IgD-negative memory B cell (primary cell): ENCODE data around the gene TMEM86B. TPM values are rescaled to one million over a fixed set of nuclear protein-coding genes. Genes with fewer than 3 reads are reported as not detected.
A peak's percentile ranks its signal among the peaks of the same experiment; 100 is the strongest.
"Not testable (repeated sequence)": the region's sequence is repeated elsewhere in the genome, so short reads cannot be mapped to it uniquely, and the experiment has no call there.

ENCODE experiments used
- H3K27ac Mint-ChIP-seq, 3 donors: one replicate each; pipeline ENCODE4 v1.8.0; 2020 to 2022; ENCODE audit warnings: mild to moderate bottlenecking in 3 of 3, mixed read lengths in 3 of 3, moderate library complexity in 1 of 3
- H3K27me3 Mint-ChIP-seq: one replicate; pipeline ENCODE4 v1.8.0; 2021; ENCODE audit warnings: mixed read lengths
- H3K36me3 Mint-ChIP-seq: one replicate; pipeline ENCODE4 v1.8.0; 2020; ENCODE audit warnings: mild to moderate bottlenecking, mixed read lengths
- H3K4me1 Mint-ChIP-seq, 3 donors: one replicate each; pipeline ENCODE4 v1.8.0; 2020 to 2022; ENCODE audit warnings: mixed read lengths in 3 of 3, mild to moderate bottlenecking in 1 of 3
- H3K4me3 Mint-ChIP-seq, 4 donors: one replicate each; pipeline ENCODE4 v1.8.0; 2020 to 2022; ENCODE audit warnings: mild to moderate bottlenecking in 4 of 4, mixed read lengths in 4 of 4, moderate library complexity in 3 of 4
- H3K9me3 Mint-ChIP-seq, 3 donors: one replicate each; pipeline ENCODE4 v1.8.0; 2020 to 2021; ENCODE audit warnings: mixed read lengths in 3 of 3, mild to moderate bottlenecking in 1 of 3
- polyA plus RNA-seq: library from polyadenylated mRNA; unstranded; fragments of 300-500 nt; fragmentation: Illumina TruSeq; gene quantifications from one replicate; pipeline ENCODE4 v1.2.3, GENCODE V29; 2021

Gene TMEM86B
- polyA plus RNA-seq, 1 donor from 2014 or later = 1.4 TPM

GRCh38 chr19:55224679-55225414 is 3.7 kb downstream of the TMEM86B start:
- H3K4me1 Mint-ChIP-seq, H3K36me3 Mint-ChIP-seq, H3K27me3 Mint-ChIP-seq, H3K9me3 Mint-ChIP-seq, H3K4me3 Mint-ChIP-seq: not testable (repeated sequence)
- H3K27ac Mint-ChIP-seq = peak overlapping the region in 1 of 3 donors; percentile 43

DNA sequence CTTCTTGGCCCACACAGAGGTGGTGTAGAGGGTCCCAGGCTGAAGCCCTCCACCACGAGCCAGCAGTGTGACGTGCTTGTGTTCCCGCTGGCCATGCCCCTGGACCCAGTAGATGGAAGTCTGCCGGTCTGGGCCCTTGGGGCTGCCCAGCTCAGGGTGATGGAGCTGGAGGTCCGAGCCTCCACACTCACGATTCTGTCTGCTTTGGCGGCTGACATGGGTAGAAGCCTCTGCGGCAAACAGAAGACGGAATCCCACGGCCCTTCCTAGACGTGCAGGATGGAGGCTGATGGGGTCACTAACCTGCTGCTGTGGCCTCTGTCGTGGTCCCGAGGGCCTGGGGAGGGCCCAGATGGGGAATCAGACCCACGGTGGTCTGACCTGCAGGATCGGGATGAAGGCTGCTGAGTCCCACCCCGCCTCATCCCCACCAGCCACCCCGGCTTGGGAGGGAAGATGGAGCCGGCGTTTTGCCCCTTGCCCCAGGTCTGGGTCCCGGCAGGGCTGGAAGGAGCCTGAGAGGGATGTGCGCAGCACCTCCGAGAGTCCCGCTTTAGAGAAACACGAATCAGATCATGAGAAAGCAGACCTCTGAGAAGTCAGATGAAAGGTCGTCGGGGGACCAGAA is 4.4 kb downstream of the TMEM86B start:
- Mint-ChIP-seq H3K4me1 (peaks cover 0 to 5% (median 0%) of the 10 kb centered on the region in 3 donors), H3K27ac (peak overlapping the region in 1 of 3 donors; percentile 43), H3K36me3 (peaks cover 4% of the 10 kb centered on the region), H3K9me3 (peaks cover 0 to 9% (median 4%) of the 10 kb centered on the region in 3 donors), H3K27me3 (no peaks in the 10 kb centered on the region), H3K4me3 (no peak overlapping the region)

GRCh38 chr19:55223291-55224037 is 5.1 kb downstream of the TMEM86B start:
- peaks cover 4% of the 10 kb centered on the region for H3K36me3 Mint-ChIP-seq
- no peak overlapping the region for H3K4me3 Mint-ChIP-seq
- H3K9me3 Mint-ChIP-seq = peaks cover 0 to 9% (median 4%) of the 10 kb centered on the region in 3 donors
- H3K27ac Mint-ChIP-seq = no peak overlapping the region
- H3K4me1 Mint-ChIP-seq = peaks cover 0 to 5% (median 0%) of the 10 kb centered on the region in 3 donors
- H3K27me3 Mint-ChIP-seq = no peaks in the 10 kb centered on the region

DNA sequence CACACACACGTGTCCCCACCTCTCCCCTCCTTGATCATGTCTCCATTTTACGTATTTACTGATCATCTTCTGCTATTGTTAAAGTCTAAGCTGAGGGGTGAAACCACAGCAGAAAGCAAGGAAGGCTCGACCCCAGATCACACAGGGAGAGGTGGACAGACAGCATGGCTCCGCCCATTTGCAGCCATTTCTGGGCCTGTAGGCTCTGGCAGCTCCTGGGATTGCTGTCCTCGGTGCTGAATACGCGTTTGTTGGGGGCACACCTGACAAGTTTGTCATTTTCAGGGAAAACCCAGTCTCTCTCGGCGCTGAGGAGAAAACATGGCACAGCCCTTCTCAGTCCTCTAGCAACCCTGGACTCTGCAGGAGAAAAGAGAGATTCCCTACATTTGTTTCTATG is 8.0 kb downstream of the TMEM86B start:
- Mint-ChIP-seq H3K27me3 (peaks cover 8% of the 10 kb centered on the region), H3K9me3 (peaks cover 0 to 9% (median 4%) of the 10 kb centered on the region in 3 donors), H3K36me3 (peaks cover 2% of the 10 kb centered on the region), H3K27ac (no peak overlapping the region), H3K4me1 (peaks cover 0 to 8% (median 5%) of the 10 kb centered on the region in 3 donors), H3K4me3 (no peak overlapping the region)

GRCh38 chr19:55216461-55217198 is 11.9 kb downstream of the TMEM86B start:
- Mint-ChIP-seq H3K27ac (peak overlapping the region in 2 of 3 donors; percentile 42 to 68), H3K4me1 (peaks cover 0 to 6% (median 5%) of the 10 kb centered on the region in 3 donors), H3K4me3 (peak overlapping the region in 2 of 4 donors; percentile 69 to 70), H3K9me3 (peaks cover 5 to 14% (median 13%) of the 10 kb centered on the region in 3 donors), H3K27me3 (peaks cover 10% of the 10 kb centered on the region), H3K36me3 (peaks cover 3% of the 10 kb centered on the region)

DNA sequence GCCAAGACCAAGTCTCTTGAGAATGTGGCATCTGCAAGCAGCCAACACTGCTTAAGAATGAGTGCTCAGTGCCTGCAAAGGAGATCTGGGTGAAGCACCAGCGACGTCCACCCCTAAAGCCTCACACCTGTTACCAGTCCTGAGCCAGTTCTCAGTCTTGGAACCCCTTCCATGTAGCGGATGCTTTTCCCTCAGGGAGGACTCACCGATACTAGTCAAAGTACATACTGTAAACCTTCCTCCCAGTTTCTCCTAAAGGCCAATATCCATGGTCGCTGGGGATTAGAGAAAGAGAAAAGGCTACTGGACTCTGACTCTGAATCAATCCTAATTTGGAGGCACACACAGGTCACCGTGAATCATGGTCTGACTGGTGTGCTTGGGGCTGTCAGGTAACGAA is 15.0 kb downstream of the TMEM86B start:
- peaks cover 18% of the 10 kb centered on the region for H3K27me3 Mint-ChIP-seq
- peaks cover 1% of the 10 kb centered on the region for H3K36me3 Mint-ChIP-seq
- peaks cover 5 to 11% (median 5%) of the 10 kb centered on the region in 3 donors for H3K9me3 Mint-ChIP-seq
- peaks cover 0 to 6% (median 5%) of the 10 kb centered on the region in 3 donors for H3K4me1 Mint-ChIP-seq
- H3K27ac Mint-ChIP-seq = no peak overlapping the region
- H3K4me3 Mint-ChIP-seq = peak overlapping the region in 1 of 4 donors; percentile 41

DNA sequence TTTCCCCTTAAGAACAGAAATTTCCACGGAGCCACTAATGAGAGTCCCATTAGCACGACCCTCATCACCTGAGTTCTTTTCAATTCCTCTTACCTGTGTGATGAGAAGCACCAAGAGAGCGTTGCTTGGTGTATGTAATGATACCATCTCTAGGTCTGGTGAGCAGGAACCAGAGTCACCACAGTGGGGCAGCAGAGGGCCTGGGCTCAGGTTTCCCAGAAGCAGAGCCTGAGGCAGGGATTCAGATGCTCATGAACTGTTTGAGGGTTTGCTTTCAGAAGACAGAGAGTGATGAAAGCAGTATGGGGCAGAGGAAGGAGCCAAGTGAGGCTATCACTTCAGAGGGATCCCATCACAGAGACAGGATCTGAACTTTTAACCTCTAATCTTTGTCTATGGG is 16.1 kb downstream of the TMEM86B start:
- Mint-ChIP-seq H3K4me3 (no peak overlapping the region), H3K9me3 (peaks cover 5 to 11% (median 5%) of the 10 kb centered on the region in 3 donors)

GRCh38 chr19:55209693-55210472 is 18.7 kb downstream of the TMEM86B start:
- Mint-ChIP-seq H3K27me3 (peaks cover 14% of the 10 kb centered on the region), H3K9me3 (peaks cover 5 to 11% (median 5%) of the 10 kb centered on the region in 3 donors), H3K4me3 (no peak overlapping the region), H3K27ac (peak overlapping the region in 1 of 3 donors; percentile 62), H3K4me1 (peaks cover 0 to 3% (median 0%) of the 10 kb centered on the region in 3 donors), H3K36me3 (no peaks in the 10 kb centered on the region)

More for the DNA sequence above, 16.1 kb downstream of the TMEM86B start:
- peaks cover 1% of the 10 kb centered on the region for H3K36me3 Mint-ChIP-seq
- peaks cover 18% of the 10 kb centered on the region for H3K27me3 Mint-ChIP-seq
- no peak overlapping the region for H3K27ac Mint-ChIP-seq
- H3K4me1 Mint-ChIP-seq = peaks cover 0 to 6% (median 5%) of the 10 kb centered on the region in 3 donors

- H3K27ac Mint-ChIP-seq = peak within 1 kb of the TSS in 1 of 3 donors; percentile 62
- H3K4me3 Mint-ChIP-seq = no peak within 1 kb of the TSS
- peaks cover 18% of the 10 kb centered on the region for H3K27me3 Mint-ChIP-seq
- no peaks in the 10 kb centered on the region for H3K36me3 Mint-ChIP-seq
- peaks cover 0 to 3% (median 0%) of the 10 kb centered on the region in 3 donors for H3K4me1 Mint-ChIP-seq
- H3K9me3 Mint-ChIP-seq = peaks cover 5 to 9% (median 5%) of the 10 kb centered on the region in 3 donors
Measured at GRCh38 chr19:55208880-55209692, 19.5 kb downstream of the TMEM86B start, which contains the start of gene PTPRH. Gene PTPRH, minus strand, starts transcription at chr19:55209501. Its CDS starts 68 bp downstream, at chr19:55209433.

GRCh38 chr19:55206664-55207500 is 21.7 kb downstream of the TMEM86B start:
- no peak overlapping the region for H3K4me3 Mint-ChIP-seq
- peaks cover 0 to 3% (median 0%) of the 10 kb centered on the region in 3 donors for H3K9me3 Mint-ChIP-seq
- no peaks in the 10 kb centered on the region for H3K36me3 Mint-ChIP-seq
- peaks cover 0 to 3% (median 1%) of the 10 kb centered on the region in 3 donors for H3K4me1 Mint-ChIP-seq
- H3K27ac Mint-ChIP-seq = peak overlapping the region in 1 of 3 donors; percentile 39
- H3K27me3 Mint-ChIP-seq = peaks cover 26% of the 10 kb centered on the region

DNA sequence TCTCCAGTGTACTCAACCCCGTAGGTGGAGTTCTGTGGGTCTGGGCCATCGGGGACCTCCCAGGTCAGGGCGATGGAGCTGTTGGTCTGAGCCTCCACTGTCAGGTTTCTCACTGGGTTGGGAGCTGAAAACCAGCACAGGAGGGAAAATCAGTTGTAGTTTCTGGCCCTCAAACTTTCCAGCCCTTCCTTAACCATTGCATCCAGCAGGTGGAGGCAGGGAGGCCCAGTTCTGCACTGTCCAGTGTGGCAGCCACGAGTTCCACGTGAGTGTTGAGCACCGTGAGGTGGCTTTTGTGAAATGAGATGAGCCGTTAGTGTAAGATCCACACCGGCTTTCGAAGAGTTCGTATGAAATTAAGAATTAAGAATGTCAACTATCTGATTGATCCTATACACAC is 26.4 kb downstream of the TMEM86B start:
- not testable (repeated sequence) for H3K36me3 Mint-ChIP-seq, H3K27ac Mint-ChIP-seq
- H3K27me3 Mint-ChIP-seq = peaks cover 27% of the 10 kb centered on the region

DNA sequence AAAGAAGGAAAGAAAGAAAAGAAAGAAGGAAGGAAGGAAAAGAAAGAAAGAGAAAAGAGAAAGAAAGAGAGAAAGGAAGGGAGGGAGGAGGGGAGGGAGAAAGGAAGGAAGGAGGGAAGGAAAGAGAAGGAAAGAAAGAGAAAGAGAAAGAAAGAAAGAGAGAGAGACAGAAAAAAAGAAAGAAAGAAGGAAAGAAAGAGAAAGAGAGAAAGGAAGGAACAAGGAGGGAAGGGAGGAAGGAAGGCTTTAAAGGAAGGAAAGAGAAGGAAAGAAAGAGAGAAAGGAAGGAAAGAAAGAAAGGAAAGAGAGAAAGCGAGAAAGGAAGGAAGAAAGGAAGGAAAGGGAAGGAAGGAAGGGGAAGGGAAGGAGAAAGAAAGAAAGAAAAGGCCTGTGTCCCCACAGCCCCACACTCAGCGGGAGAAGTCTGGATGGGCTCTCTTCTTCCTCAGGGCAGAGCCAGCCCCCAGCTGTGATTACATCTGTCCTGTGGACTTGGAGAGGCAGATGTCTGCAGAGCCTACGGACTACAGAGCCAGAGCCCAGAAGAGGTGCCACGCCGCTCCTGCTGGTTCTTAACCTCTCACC is 28.9 kb downstream of the TMEM86B start:
- H3K27me3 Mint-ChIP-seq = peaks cover 19% of the 10 kb centered on the region
- peaks cover 0 to 4% (median 0%) of the 10 kb centered on the region in 3 donors for H3K4me1 Mint-ChIP-seq
- H3K4me3 Mint-ChIP-seq = no peak overlapping the region
- peaks cover 1% of the 10 kb centered on the region for H3K36me3 Mint-ChIP-seq
- peaks cover 0 to 3% (median 0%) of the 10 kb centered on the region in 3 donors for H3K9me3 Mint-ChIP-seq
- no peak overlapping the region for H3K27ac Mint-ChIP-seq

More for the DNA sequence above, 26.4 kb downstream of the TMEM86B start:
- H3K4me3 Mint-ChIP-seq, H3K4me1 Mint-ChIP-seq, H3K9me3 Mint-ChIP-seq: not testable (repeated sequence)
